ENCODE data around the gene PAXX.
"Not testable (repeated sequence)": the region's sequence is repeated elsewhere in the genome, so short reads cannot be mapped to it uniquely, and the experiment has no call there.

Gene PAXX

GRCh38 chr9:137026828-137027227 is 34.6 kb downstream of the PAXX start:
- DNase-seq (ENCODE audit: low read depth) = no peak
- H3K4me3 ChIP-seq (ENCODE audit: low read length) = peak overlapping the region; percentile 82

DNA sequence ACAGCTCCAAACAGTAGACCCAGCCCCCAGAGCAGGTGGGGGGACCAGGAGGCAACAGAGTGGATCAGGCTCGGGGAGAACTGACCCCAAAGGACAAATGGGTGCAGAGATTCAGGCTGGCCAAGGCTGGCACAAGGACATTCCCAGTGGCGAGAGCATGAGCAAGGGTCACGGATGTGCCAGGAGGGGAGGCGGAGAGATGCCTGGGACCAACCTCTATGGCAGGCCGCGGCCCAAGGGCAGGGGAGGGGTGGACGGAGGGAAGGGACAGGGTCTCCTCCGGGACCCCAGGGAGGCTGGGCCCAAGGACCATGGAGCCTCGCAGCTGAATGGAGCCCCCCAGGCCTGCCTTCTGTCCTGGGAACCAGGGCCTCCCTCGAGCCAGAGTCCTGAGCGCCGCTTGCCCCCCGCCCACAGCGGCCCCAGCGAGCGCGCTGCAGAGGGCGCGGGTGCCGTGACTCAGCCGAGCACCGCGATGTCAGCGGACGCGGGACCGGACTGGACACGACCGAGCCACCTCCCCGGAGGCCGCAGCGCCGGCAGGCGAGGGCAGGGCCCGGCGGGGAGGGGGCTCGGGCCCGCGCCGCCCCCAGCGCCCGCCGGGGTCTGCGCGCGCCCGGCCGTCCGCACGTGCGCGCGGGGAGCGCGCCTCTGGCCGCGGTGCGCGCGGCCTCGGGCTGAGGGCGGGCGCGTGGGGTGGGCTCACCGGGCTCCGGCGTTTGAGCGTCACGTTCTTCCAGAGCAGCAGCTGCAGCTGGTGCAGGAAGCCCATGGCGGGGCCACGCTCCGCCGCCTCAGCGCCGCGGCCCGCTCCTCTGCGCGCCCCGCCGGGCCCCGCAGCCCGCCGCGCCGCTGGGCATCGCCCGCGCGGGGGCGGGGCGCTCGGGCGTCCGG is 35.4 kb downstream of the PAXX start, which contains the start of gene ABCA2:
Gene ABCA2 (minus strand): TSS at position 869 of the 894 bp plus-strand sequence. CDS start 97 bp downstream, at position 772.
- Histone ChIP-seq H3K4me1 (ENCODE audit: control insufficient read depth, insufficient read depth, low read length) (peaks cover 20% of the 10 kb centered on the region), H3K9ac (ENCODE audit: low read length) (peak within 1 kb of the TSS; percentile 84), H3K9me3 (ENCODE audit: control insufficient read depth, low read length) (no peaks in the 10 kb centered on the region), H3K27me3 (replicated peaks; ENCODE audit: control insufficient read depth, insufficient read depth, low read length) (no peaks in the 10 kb centered on the region), H3K4me3 (ENCODE audit: low read length) (peak within 1 kb of the TSS; percentile 82), H3K36me3 (ENCODE audit: control insufficient read depth, insufficient read depth, low read length, severe bottlenecking) (no peaks in the 10 kb centered on the region)
- DNase-seq (ENCODE audit: low read depth) = peak; percentile 73

More at GRCh38 chr9:137026828-137027227, 34.6 kb downstream of the PAXX start:
- H3K4me1 ChIP-seq (ENCODE audit: control insufficient read depth, insufficient read depth, low read length) = peaks cover 20% of the 10 kb centered on the region
- no peaks in the 10 kb centered on the region for H3K36me3 ChIP-seq (ENCODE audit: control insufficient read depth, insufficient read depth, low read length, severe bottlenecking)
- peak overlapping the region; percentile 84 for H3K9ac ChIP-seq (ENCODE audit: low read length)
- no peaks in the 10 kb centered on the region for H3K27me3 ChIP-seq (replicated peaks; ENCODE audit: control insufficient read depth, insufficient read depth, low read length)
- no peaks in the 10 kb centered on the region for H3K9me3 ChIP-seq (ENCODE audit: control insufficient read depth, low read length)

GRCh38 chr9:137028263-137029057 is 36.2 kb downstream of the PAXX start:
- H3K4me1 ChIP-seq (ENCODE audit: control insufficient read depth, insufficient read depth, low read length) = peaks cover 17% of the 10 kb centered on the region
- no peaks in the 10 kb centered on the region for H3K36me3 ChIP-seq (ENCODE audit: control insufficient read depth, insufficient read depth, low read length, severe bottlenecking)
- peak; percentile 90 for DNase-seq (ENCODE audit: low read depth)
- H3K9me3 ChIP-seq (ENCODE audit: control insufficient read depth, low read length) = no peaks in the 10 kb centered on the region
- H3K27me3 ChIP-seq (replicated peaks; ENCODE audit: control insufficient read depth, insufficient read depth, low read length) = no peaks in the 10 kb centered on the region
- peak overlapping the region; percentile 79 for H3K9ac ChIP-seq (ENCODE audit: low read length)
- H3K4me3 ChIP-seq (ENCODE audit: low read length) = peak overlapping the region; percentile 79

GRCh38 chr9:137029058-137029936 is 37.1 kb downstream of the PAXX start:
- peak; percentile 86 for DNase-seq (ENCODE audit: low read depth)
- Histone ChIP-seq H3K9me3 (ENCODE audit: control insufficient read depth, low read length) (no peaks in the 10 kb centered on the region), H3K4me3 (ENCODE audit: low read length) (peak overlapping the region; percentile 79), H3K4me1 (ENCODE audit: control insufficient read depth, insufficient read depth, low read length) (peaks cover 17% of the 10 kb centered on the region), H3K9ac (ENCODE audit: low read length) (peak overlapping the region; percentile 79), H3K27me3 (replicated peaks; ENCODE audit: control insufficient read depth, insufficient read depth, low read length) (no peaks in the 10 kb centered on the region), H3K36me3 (ENCODE audit: control insufficient read depth, insufficient read depth, low read length, severe bottlenecking) (no peaks in the 10 kb centered on the region)

DNA sequence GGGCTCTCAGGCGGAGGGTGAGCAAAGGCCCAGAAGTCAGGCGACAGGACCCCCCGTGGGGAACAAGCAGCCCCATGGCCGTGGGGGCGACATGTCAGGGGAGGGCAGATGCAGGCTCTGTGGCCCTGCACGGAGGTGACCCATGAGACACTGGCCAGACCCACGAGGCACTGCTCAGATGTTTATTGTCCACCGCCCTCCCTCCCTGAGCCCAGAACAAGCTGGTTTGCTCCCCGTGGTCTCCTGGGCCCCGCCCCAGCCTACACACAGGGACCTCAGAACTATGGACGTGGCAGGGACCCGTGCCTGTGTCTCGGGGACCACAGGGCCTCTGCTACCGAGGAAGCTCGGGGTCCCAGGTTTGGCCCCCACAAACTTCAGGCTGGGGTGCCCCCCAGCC is 37.8 kb downstream of the PAXX start:
- Histone ChIP-seq H3K9ac (ENCODE audit: low read length) (no peak overlapping the region), H3K27me3 (replicated peaks; ENCODE audit: control insufficient read depth, insufficient read depth, low read length) (no peaks in the 10 kb centered on the region), H3K4me3 (ENCODE audit: low read length) (no peak overlapping the region), H3K4me1 (ENCODE audit: control insufficient read depth, insufficient read depth, low read length) (peaks cover 17% of the 10 kb centered on the region), H3K9me3 (ENCODE audit: control insufficient read depth, low read length) (no peaks in the 10 kb centered on the region), H3K36me3 (ENCODE audit: control insufficient read depth, insufficient read depth, low read length, severe bottlenecking) (no peaks in the 10 kb centered on the region)
- no peak for DNase-seq (ENCODE audit: low read depth)

- DNase-seq (ENCODE audit: low read depth) = no peak
- no peaks in the 10 kb centered on the region for H3K9me3 ChIP-seq (ENCODE audit: control insufficient read depth, low read length)
- H3K9ac ChIP-seq (ENCODE audit: low read length) = no peak overlapping the region
- H3K4me3 ChIP-seq (ENCODE audit: low read length) = no peak overlapping the region
- H3K4me1 ChIP-seq (ENCODE audit: control insufficient read depth, insufficient read depth, low read length) = peaks cover 17% of the 10 kb centered on the region
- H3K27me3 ChIP-seq (replicated peaks; ENCODE audit: control insufficient read depth, insufficient read depth, low read length) = no peaks in the 10 kb centered on the region
- no peaks in the 10 kb centered on the region for H3K36me3 ChIP-seq (ENCODE audit: control insufficient read depth, insufficient read depth, low read length, severe bottlenecking)
These were observed 38.6 kb downstream of the PAXX start for GRCh38 chr9:137030538-137031527.

DNA sequence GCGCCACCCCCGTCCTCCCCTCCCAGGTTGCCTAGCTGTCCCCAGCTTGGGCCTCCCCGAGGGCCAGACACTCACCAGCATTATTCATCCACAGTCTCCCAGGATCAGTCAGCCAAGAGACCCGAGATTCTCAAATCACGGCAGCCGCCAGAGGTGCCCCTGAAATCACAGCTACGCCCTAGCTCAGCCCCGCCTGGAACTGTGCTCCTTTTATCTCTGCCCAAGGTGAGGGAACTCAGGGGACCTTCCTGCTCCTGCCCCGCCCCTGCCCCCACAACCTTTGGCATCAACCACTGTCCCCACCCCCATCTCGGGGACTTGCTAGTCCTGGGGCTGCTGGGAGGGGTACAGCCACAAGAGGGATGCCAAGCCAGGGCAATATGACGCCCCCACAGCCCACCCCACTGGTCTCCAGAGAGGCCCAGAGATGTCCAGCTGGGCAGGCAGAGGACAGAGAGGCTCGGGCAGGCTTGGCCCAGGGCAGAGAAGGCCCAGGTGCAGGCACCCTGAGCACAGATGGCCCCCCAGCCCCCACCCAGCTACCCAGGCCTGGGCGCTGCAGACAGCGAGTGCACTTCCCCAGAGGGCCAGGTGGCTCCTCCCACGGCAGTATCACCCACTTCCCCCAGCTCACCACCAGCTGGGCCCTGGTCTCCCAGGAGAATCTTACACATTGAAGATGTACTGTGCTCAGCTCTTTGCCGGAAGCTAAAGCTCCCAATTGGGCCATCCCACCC is 39.9 kb downstream of the PAXX start, which contains the start of gene FUT7:
Gene FUT7 (minus strand): TSS at position 185 of the 737 bp plus-strand sequence. CDS start 97 bp downstream, at position 88.
- no peaks in the 10 kb centered on the region for H3K9me3 ChIP-seq (ENCODE audit: control insufficient read depth, low read length)
- H3K27me3 ChIP-seq (replicated peaks; ENCODE audit: control insufficient read depth, insufficient read depth, low read length) = no peaks in the 10 kb centered on the region
- H3K4me1 ChIP-seq (ENCODE audit: control insufficient read depth, insufficient read depth, low read length) = peaks cover 15% of the 10 kb centered on the region
- H3K4me3 ChIP-seq (ENCODE audit: low read length) = no peak within 1 kb of the TSS
- H3K36me3 ChIP-seq (ENCODE audit: control insufficient read depth, insufficient read depth, low read length, severe bottlenecking) = no peaks in the 10 kb centered on the region
- H3K9ac ChIP-seq (ENCODE audit: low read length) = no peak within 1 kb of the TSS
- DNase-seq (ENCODE audit: low read depth) = no peak

GRCh38 chr9:137032858-137033257 is 40.6 kb downstream of the PAXX start:
- DNase-seq (ENCODE audit: low read depth) = no peak
- Histone ChIP-seq H3K4me1 (ENCODE audit: control insufficient read depth, insufficient read depth, low read length) (peaks cover 10% of the 10 kb centered on the region), H3K4me3 (ENCODE audit: low read length) (no peak overlapping the region), H3K36me3 (ENCODE audit: control insufficient read depth, insufficient read depth, low read length, severe bottlenecking) (no peaks in the 10 kb centered on the region), H3K27me3 (replicated peaks; ENCODE audit: control insufficient read depth, insufficient read depth, low read length) (no peaks in the 10 kb centered on the region), H3K9me3 (ENCODE audit: control insufficient read depth, low read length) (no peaks in the 10 kb centered on the region), H3K9ac (ENCODE audit: low read length) (no peak overlapping the region)

DNA sequence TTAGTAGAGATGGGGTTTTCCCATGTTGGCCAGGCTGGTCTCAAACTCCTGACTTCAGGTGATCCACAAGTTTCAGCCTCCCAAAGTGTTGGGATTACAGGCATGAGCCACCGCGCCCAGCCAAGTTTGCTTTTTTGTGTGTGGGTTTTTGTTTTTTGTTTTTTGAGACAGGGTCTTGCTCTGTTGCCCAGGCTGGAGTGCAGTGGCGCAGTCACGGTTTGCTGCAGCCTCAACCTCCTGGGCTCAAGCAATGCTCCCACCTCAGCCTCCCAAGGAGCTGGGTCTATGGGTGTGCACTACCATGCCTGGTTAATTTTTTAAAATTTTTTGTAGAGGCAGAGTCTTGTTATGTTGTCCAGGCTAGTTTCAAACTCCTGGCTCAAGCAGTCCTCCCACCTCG is 41.3 kb downstream of the PAXX start:
- not testable (repeated sequence) for H3K9ac ChIP-seq (ENCODE audit: low read length); H3K27me3 ChIP-seq (replicated peaks; ENCODE audit: control insufficient read depth, insufficient read depth, low read length); H3K36me3 ChIP-seq (ENCODE audit: control insufficient read depth, insufficient read depth, low read length, severe bottlenecking); DNase-seq (ENCODE audit: low read depth); H3K9me3 ChIP-seq (ENCODE audit: control insufficient read depth, low read length); H3K4me1 ChIP-seq (ENCODE audit: control insufficient read depth, insufficient read depth, low read length); H3K4me3 ChIP-seq (ENCODE audit: low read length)
